CD4-positive, alpha-beta T cell treated with Interleukin-4 for 1 hour (primary cell): Measurements from ENCODE around the gene GJA5.
A peak's percentile ranks its signal among the peaks of the same experiment; 100 is the strongest.

Experiments used
- DNase-seq, 2 donors: peaks; one replicate each; pipeline ENCODE4 v3.0.0-alpha.2; 2020 to 2022

GJA5 gene

GRCh38 chr1:147723691-147724323 lies 36.6 kb downstream of the GJA5 start:
- DNase-seq = peak; percentile 26 to 35

- DNase-seq = no peak
These were observed 38.3 kb downstream of the GJA5 start for GRCh38 chr1:147722124-147722523.

- no peak for DNase-seq
These were observed 38.7 kb downstream of the GJA5 start for GRCh38 chr1:147721716-147722115.

GRCh38 chr1:147720557-147720956 lies 39.8 kb downstream of the GJA5 start:
- no peak for DNase-seq

GRCh38 chr1:147719711-147720225 lies 40.6 kb downstream of the GJA5 start:
- DNase-seq = no peak

GRCh38 chr1:147719029-147719698 lies 41.2 kb downstream of the GJA5 start:
- no peak for DNase-seq

- DNase-seq = peak in 1 of 2 donors; percentile 19
These were observed 42.7 kb downstream of the GJA5 start for GRCh38 chr1:147717706-147718097.

- peak; percentile 20 to 41 for DNase-seq
These were observed 43.2 kb downstream of the GJA5 start for GRCh38 chr1:147717051-147717705.

GRCh38 chr1:147712605-147713004 lies 47.8 kb downstream of the GJA5 start:
- DNase-seq = no peak
